HG03439 (cell line): Measurements from ENCODE around the gene HYAL1.
"Not testable (repeated sequence)": the region's sequence is repeated elsewhere in the genome, so short reads cannot be mapped to it uniquely, and the experiment has no call there.

Source experiments
- ATAC-seq: cut with Tn5 transposase; IDR thresholded peaks from one replicate; pipeline ENCODE4 v1.9.1; 2021; ENCODE audit warnings: mild to moderate bottlenecking, moderate library complexity; ENCODE audit not compliant: unreplicated experiment

Gene HYAL1

DNA sequence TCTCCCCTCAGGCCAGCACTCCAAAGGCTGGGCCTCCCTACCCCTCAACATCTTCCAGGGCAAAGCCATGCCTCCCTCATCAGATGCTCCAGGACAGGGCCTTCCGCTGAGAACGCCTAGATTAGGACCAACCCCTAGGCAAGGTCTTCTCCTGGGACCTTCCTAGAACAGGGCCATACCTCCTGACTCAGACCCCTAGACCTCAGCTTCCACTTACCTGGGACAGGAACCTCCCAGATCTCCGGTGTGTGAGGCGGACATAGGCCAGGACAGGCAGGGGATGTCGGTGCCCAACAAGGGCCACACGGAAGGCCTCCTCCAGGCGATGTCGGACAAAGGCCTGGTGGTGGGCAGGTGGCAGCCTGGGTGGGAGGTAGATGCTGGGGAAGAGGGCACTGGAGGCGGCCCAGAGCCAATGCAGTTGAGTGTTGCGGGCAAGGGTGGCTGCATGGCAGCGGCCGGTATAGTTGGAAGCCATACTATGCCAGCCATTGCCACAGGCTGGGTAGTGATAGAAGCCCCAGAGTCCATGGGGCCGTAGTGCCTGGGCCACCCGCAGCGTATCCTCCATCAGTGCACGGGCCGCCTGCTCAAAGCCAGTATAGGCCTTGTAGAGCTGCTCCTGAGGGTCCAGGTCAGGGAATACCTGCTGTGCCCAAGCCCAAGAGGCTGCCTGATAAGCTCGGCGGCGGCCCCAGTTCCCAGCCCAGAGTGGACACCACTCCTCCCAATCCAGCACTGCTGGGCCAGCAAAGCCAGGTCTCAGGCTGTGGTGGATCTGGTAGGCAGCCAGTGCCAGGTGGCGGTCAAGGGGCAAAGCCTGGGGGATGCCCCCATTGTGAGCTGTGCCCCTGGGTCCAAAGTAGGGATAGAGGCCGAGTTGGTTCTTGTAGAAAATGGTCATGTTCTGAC lies 8.6 kb downstream of the HYAL1 start:
- ATAC-seq: no peak

DNA sequence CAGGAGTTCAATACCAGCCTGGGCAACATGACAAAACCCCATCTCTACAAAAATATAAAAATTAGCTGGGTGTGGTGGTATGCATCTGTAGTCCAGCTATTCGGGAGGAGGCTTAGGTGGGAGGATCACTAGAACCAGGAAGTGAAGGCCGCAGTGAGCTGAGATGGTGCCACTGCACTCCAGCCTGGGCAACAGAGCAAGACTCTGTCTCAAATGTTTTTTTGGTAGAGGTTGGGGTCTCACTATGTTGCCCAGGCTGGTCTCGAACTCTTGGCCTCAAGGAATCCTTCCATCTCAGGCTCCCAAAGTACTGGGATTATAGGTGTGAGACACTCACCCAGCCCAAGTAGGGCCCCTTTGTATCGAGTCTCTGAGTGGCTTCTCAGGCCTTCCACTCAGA lies 9.3 kb downstream of the HYAL1 start:
- ATAC-seq: no peak

DNA sequence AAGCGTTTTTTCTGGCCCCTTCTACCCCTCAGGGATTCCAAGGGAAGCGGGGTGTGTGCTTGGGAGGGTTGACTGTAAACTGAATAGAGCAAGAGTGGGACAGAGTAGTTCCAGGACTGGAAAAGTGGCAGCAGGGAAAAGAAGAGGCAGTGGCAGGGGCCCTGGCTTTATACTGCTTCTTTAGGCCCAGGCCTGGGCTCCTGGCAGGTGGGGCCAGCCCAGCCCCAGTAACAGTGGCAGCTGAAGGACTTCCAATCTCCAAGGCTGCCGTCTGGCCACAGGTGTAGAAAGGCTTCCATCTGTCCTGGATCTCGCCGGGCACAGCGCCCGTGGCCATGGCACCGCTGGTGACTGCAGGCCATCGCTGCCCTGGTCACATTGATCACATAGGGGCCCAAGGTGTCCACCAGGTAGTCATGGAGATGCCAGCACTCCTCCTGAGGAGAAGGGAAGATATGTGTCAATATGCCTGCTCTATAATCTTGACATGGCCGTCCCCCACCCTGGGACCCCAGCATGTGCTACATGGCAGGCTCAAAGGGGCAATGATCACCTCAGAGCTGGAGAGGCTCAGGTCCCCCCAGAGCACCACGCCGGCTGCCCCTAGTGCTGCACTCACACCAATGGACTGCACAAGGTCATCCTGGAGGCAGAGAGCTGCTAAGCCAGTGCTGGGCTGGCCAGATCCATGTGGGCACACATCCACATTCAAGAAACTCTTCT lies 10.1 kb downstream of the HYAL1 start:
- no peak for ATAC-seq

DNA sequence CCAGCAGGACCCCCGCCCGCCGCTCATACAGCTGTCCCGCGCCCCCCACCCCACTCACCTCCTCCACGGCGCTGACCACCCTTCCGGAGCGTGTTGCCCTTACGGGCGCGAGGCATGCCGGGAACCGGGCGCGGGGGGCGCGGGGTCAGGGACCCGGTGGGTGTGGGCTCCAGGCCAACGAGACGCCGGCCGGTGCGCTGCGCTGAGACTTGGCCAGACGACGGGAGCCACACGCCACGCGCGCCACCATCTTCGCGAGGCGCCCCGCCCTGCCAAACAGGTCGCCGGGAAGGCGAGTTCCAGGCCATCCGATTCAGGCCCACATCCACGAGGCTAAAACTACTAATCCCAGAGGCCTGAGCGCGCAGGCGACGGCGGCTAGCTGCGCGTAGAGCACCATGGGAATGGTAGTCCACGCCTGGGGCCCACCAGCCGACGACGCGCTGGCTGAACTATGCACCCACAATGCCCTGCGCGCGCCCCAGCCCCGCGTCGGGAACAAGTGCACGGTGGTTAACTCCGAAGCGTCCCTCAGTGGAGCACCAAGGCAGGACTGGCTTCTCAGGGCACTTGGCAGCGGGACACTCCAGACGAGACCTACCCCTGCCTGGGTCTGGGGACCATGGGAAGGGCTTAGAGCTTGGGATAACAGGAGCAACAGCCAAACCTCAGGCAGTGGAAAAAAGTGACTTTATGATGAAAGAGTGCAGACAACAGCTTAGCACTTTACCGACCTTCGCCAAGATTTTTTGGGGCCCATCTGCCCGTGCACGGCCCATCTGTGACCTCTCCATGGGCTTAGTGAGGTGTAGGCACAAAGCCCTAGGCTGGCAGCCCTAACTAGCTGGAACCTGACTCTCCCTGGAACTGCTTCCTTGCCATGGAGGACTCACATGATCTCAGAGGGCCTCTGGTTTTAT lies 11.0 kb downstream of the HYAL1 start, which contains the start of gene IFRD2:
TSS of gene IFRD2 (minus strand) at position 271 of the 920 bp plus-strand sequence. CDS start at position 116, 155 bp downstream.
- ATAC-seq: peak; percentile 90

DNA sequence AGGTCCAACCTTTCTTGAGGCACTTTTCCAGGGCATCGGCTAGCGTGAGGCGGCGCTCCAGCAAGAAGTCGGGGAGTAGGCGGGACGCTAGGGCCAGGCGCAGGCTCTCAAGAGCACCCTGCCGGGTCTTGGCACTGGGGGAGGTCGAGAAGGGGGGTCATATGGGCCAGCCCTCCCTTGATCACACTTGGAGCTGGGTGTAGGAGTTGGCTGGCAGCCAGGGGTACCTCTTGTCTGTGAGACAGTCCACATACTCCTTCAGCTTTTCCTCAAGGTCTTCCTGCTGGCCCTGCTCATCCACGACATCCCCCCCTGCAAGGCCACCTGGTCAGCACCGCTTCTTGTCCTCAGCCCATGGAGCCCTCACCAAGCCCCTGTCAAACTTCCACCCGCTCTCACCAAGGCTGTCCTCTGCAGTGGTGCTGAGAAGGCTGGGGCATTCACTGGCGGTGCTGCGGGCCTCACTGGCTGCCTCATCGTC lies 13.2 kb downstream of the HYAL1 start:
- no peak for ATAC-seq

DNA sequence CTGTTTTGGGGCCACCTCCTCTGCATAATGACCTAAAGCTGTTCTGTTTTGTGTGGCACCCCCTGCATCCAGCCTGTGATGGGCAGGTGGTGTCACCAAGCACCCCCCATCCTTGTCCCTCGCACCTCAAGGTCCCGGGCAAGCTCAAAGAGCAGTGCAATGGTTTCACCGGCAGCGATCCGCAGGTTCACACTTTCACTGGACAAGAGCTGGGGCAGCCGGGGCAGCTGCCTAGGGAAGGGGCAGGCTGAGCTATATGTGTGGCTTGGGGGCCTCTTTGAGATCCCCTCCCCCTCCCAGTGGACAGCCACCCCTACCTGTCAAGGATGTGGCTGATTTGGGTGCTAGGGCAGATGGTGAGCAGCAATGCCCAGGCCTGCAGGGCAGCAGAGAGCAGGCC lies 14.2 kb downstream of the HYAL1 start:
- no peak for ATAC-seq

DNA sequence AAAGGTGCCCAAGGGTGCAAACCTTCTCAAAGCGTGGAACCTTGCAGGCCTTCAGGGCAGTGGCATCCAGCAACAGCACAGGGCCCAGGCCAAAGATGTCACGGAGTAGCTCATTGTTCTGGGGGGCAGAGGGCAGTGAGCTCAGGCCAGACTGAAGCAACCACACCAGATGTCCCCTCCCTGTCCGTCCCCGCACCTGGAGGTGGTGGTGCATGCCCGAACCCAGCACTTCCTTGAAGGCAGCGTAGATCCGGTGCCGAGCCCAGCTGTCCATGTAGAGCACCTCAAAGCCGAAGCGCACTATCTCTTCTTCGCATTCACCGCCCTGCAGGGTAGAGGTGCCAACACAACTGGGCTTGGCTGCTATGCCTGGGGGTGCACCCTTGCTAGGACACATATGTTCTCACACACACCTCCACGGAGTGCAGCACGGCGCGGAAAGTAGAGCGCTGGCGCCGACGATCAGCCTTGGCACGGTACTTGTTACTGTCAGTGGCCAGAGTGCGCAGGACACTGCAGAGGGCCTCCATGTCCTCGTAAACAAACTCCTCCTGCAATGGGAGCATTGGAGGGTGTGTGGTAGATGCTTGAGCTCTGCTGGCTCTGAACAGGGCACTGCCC lies 14.9 kb downstream of the HYAL1 start:
- ATAC-seq: no peak

DNA sequence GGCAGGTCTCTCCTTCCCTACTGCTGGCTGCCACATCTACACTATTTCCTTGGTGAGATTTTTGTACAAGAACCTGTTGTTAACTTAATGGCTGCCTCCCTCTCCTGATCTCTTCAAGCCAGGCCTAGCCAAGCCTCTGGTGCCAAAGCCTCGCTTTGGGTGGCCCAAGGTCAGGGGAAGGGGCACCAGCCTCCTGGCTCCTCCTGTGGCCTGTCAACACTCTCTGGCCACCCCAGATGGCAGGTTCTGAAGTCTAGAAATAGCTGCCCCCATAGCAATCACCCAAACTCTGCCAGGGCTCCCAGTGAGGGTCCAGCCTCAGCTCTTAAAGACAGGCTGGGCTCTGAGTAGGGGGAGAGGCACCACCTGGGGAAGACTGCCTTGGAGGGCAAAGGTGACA lies 16.1 kb downstream of the HYAL1 start:
- no peak for ATAC-seq

DNA sequence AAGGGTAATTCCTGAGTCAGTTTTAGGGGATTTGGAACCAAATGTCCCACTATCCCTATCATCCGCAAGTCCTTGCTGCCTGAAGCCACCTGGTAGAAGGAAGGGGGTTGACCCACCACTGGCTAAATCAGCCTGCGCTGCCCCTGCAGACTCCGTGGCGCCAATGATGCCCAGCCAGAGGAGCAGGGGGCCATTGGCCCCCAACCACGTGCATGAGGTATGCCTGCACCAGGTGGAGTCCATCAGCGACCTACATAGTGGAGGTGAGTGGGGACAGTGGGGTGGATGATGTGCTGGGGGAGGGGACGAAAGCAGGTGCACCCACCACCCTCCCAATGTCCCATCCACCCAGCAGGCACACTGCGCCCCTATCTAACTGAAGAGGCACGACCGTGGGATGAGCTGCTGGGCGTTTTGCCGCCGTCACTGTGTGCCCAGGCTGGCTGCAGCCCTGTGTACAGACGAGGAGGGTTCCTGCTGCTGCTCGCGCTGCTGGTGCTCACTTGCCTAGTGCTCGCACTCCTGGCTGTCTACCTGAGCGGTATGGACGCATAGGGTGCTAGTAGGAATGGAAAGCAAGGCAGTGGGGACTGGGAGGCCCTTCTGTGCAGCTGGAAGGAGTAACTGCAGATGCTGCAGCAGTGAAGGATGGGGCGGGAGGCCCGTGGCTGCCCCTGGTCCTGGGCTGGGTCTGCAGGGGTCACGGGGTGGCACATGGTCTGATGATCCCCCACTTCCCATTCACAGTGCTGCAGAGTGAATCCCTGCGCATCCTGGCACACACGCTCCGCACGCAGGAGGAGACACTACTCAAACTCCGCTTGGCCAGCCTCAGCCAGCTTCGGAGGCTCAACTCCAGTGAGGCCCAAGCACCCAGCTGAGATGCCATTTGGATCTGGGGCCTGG lies 16.8 kb downstream of the HYAL1 start:
- ATAC-seq: no peak

DNA sequence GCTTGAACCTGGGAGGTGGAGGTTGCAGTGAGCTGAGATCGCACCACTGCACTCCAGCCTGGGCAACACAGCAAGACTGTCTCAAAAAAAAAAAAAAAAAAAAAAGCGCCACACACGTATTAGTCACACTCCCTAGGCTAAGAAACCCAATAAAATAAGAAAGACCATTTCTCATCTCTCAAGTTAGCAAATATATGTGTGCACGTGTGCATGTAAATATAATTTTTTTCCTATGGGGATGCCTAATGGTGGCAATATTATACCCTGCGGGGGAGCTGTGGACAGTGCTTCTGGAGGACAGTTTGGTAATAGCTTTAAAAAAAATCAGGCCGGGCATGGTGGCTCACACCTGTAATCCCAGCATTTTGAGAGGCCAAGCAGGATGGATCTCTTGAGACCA lies 19.3 kb downstream of the HYAL1 start:
- not testable (repeated sequence) for ATAC-seq

DNA sequence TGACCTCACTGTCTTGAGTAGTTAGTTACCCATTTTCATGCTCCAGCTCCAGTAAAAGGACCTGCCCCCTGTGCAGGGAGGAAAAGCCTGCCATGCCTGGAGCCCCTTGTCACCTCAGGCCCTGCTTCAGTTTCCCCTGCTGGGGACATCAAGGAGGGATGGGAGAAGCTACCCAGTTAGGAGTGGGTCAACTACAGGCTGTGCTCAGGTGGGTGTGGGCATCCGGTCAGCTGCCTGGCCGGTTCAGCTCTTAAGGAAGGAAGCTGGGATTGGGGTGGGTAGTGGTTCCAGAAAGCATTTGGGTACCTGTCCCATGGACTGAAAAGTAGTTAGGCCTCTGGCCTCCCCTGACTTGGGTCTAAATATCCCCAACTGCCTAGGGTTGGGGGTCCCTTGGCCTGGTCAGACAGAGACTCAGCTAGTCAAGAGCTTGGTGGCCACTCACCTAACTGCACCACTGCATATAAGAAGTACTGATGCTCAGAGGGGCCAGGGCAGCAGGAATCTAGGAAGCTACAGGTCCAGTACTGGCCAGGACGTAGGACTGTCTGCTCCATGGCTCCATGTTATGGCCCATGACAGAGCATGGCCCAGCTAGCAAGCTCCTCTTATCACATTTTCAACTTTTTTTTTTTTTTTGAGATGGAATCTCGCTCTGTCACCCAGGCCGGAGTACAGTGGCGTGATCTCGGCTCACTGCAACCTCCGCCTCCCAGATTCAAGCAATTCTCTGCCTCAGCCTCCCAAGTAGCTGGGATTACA lies 23.9 kb downstream of the HYAL1 start:
- ATAC-seq: no peak

DNA sequence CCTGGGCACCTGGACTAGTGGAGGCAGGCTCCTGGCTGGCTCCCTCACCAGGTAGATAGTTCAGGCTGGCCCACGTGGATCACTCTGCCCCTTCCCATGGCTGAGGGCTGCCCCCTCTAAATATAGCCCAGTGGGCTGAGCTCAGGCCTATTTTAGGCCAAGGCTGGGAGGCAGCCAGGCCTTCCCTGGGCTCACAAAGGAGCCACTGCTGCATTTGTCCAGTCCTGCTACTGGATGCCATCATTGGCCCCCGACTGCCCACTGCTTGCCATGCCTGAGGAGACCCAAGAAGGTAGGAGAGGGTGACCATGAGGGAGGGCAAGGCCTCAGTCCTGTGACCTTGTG lies 24.5 kb downstream of the HYAL1 start, which contains the start of gene LSMEM2:
TSS of gene LSMEM2 (plus strand) at position 208 of the 345 bp plus-strand sequence. CDS start at position 235, 27 bp downstream.
- no peak for ATAC-seq

DNA sequence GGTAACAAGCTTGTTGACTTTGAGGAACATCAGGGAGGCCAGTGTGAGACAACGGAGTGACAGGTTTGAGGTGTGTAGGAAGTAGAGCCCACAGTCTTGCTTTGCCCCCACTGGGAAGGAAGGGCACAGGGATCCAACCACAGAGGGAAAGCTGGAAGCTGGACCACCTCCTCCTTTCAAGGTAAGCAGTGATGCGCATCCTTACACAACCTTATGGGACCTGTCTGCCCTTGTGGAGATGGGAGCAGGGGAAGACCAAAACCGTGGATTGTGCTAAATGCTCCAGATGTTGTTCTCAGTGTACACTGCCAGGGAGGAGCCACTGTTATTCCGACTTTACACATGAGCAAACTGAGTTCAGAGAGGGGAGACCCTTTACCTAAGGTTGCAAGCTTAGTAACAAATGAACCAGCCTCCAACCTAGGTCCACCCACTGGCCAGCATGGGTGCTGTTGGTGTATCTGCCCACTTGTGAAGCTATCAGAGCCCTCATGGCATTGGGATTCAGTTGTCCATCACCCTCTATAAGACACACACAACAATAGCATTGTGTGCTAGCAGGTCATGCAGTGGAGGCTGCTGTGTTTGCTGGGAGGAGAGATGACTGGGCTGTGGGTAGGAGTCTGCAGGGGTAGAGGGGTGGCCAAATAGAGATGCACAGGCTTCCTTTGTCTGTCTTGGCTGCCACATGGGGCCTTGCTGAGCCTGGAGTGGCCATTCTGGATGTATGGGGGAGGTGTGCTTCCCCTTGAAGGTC lies 25.1 kb downstream of the HYAL1 start:
- ATAC-seq: no peak

DNA sequence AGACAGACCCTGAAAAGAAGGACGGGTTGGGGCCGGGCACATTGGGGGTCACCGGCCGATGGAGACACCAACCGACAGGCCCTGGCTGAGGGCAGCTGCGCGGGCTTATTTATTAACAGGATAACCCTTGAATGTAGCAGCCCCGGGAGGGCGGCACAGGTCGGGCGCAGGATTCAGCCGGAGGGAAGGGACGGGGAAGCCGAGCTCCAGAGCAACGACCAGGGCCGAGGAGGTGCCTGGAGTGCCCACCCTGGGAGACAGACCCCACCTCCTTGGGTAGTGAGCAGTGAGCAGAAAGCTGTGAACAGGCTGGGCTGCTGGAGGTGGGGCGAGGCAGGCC lies 26.6 kb downstream of the HYAL1 start:
- no peak for ATAC-seq

DNA sequence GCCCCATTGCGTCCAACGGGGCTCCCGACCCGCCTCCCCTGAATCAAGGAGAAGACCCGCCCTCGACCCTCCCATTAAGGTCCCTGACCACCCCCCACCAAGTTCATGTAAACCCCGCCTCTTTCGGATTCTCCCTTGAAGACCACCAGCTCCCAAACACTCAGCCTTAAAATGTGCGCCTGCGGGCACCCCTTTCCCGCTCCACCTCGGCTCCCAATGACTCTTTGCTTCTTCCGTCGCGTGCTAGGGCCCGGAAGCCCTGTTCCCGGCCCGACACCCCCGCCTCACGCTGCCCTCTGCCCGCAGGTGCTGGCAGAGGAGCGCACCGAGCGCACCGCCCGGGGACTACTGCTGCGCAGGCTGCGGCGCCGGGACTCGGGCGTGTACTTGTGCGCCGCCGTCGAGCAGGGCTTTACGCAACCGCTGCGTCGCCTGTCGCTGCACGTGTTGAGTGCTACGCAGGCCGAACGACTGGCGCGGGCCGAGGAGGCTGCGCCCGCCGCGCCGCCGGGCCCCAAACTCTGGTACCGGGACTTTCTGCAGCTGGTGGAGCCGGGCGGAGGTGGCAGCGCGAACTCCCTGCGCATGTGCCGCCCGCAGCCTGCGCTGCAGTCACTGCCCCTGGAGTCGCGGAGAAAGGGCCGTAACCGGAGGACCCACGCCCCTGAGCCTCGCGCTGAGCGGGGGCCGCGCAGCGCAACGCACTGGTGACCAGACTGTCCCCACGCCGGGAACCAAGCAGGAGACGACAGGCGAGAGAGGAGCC lies 27.2 kb downstream of the HYAL1 start:
- ATAC-seq: no peak

DNA sequence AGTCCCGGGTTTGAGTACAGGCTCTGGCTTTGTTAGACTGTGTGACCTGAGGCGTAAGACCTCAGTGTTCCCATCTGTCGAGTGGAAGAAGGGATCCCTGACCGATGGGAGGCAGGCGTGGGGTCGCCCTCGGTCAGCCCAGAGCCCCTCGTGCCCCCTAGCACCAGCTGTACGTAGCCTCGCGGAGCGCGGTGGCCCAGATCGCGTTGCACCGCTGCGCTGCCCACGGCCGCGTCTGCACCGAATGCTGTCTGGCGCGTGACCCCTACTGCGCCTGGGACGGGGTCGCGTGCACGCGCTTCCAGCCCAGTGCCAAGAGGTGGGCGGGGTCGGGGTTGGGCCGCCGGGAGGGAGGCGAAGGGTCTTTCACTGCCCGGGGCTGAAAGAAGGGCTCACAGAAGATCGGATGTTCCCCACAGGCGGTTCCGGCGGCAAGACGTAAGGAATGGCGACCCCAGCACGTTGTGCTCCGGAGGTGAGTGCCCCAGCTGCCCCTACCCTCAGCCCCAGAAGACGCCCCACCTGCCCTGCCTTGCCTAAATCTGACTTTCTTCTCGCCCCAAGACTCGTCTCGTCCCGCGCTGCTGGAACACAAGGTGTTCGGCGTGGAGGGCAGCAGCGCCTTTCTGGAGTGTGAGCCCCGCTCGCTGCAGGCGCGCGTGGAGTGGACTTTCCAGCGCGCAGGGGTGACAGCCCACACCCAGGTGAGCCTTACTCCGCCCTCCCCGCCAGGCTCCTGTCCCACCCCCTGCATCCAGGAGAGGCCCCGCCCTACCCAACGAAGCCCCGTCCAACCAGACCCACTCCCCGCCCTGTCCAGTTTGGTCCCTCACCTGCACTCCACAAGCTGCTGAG lies 28.0 kb downstream of the HYAL1 start:
- no peak for ATAC-seq
